K562 (cell line): ENCODE measurements around the gene CLCN4. TPM values are rescaled to one million over a fixed set of nuclear protein-coding genes. Genes with fewer than 3 reads are reported as not detected.

Experiments
- ARHGAP35 ChIP-seq: fragments of 450-650 bp; IDR thresholded peaks from 2 replicates; pipeline ENCODE4 v1.6.1; 2018; ENCODE audit not compliant: partially characterized antibody
- ATF1 ChIP-seq, 2 experiments: fragments of 450-650 bp in 1 of 2; IDR thresholded peaks; 2 replicates each; pipeline ENCODE4 v1.6.1; 2016; ENCODE audit warnings: missing compliant biosample characterization in 1 of 2, missing genetic modification characterization in 1 of 2
- HLTF ChIP-seq: fragments of 450-650 bp; IDR thresholded peaks from 2 replicates; pipeline ENCODE4 v1.6.1; 2016
- ILK ChIP-seq: fragments of 450-650 bp; IDR thresholded peaks from 2 replicates; pipeline ENCODE4 v1.6.1; 2016; ENCODE audit warnings: missing genetic modification characterization, low read depth, mild to moderate bottlenecking, missing compliant biosample characterization, moderate library complexity, borderline replicate concordance
- MXI1 ChIP-seq: IDR thresholded peaks from 2 replicates; pipeline ENCODE4 v1.6.1; 2011; ENCODE audit warnings: low read depth, mild to moderate bottlenecking, improper control_type of control experiment, low read length
- MYC ChIP-seq, 2 experiments: fragments of 250-450 bp in 1 of 2; sonication (Bioruptor Pico) in 1 of 2; IDR thresholded peaks; 2 replicates each; pipeline versions ENCODE4 v1.5.1 to v1.6.1; 2012 to 2021; ENCODE audit warnings: low read depth in 2 of 2, borderline replicate concordance in 1 of 2, improper control_type of control experiment in 1 of 2, low read length in 1 of 2, mild to moderate bottlenecking in 1 of 2, moderate library complexity in 1 of 2
- NFIX ChIP-seq: fragments of 250-450 bp; sonication (Bioruptor Pico); IDR thresholded peaks from 2 replicates; pipeline ENCODE4 v1.4.0; 2020; ENCODE audit warnings: low read depth, mild to moderate bottlenecking, moderate library complexity
- NFRKB ChIP-seq: fragments of 450-650 bp; IDR thresholded peaks from 2 replicates; pipeline ENCODE4 v1.6.1; 2016; ENCODE audit warnings: low read depth
- NFXL1 ChIP-seq: fragments of 450-650 bp; formaldehyde crosslinking; IDR thresholded peaks from 2 replicates; pipeline ENCODE4 v1.4.0; 2021; ENCODE audit warnings: mild to moderate bottlenecking
- PHB2 ChIP-seq: fragments of 450-650 bp; IDR thresholded peaks from 2 replicates; pipeline ENCODE4 v1.6.1; 2017; ENCODE audit warnings: low read depth
- PML ChIP-seq: IDR thresholded peaks from 2 replicates; pipeline ENCODE4 v1.6.1; 2012; ENCODE audit warnings: low read length, inconsistent platforms
- SOX6 ChIP-seq: fragments of 450-650 bp; IDR thresholded peaks from 2 replicates; pipeline ENCODE4 v1.6.1; 2014; ENCODE audit warnings: mild to moderate bottlenecking
- XRCC5 ChIP-seq: fragments of 200-400 bp; formaldehyde crosslinking; IDR thresholded peaks from 2 replicates; pipeline ENCODE4 v1.6.1; 2017; ENCODE audit warnings: low read depth, mild to moderate bottlenecking, low read length
- ZBED1 ChIP-seq: IDR thresholded peaks from 2 replicates; pipeline ENCODE4 v1.6.1; 2014
- ZKSCAN1 ChIP-seq: fragments of 150-350 bp; IDR thresholded peaks from 2 replicates; pipeline ENCODE4 v1.6.1; 2016; ENCODE audit warnings: low read depth, low read length
- ZNF830 ChIP-seq: fragments of 250-450 bp; sonication (Bioruptor Pico); IDR thresholded peaks from 2 replicates; pipeline ENCODE4 v1.5.0; 2021; ENCODE audit warnings: mild to moderate bottlenecking
- polyA plus RNA-seq, 8 experiments: library from polyadenylated mRNA; depleted of rRNA in 4 of 8; stranded (reverse) in 5 of 8; unstranded in 3 of 8; fragments of >200 nt; fragmentation: Nextera tagmentation in 2 of 8; fragmentation: Illumina TruSeq in 1 of 8; extraction: Ambion mirVana in 2 of 8; extraction: Trizol in 1 of 8; gene quantifications; 2 replicates each; pipeline versions ENCODE4 v1.2.1 to v1.2.3, GENCODE V29; 2011 to 2014; ENCODE audit warnings: inconsistent platforms in 1 of 8, missing spikeins in 1 of 8
- total RNA-seq, 7 experiments: library from RNA; depleted of rRNA in 6 of 7; stranded (reverse); fragments of >200 nt in 6 of 7; fragmentation: Illumina TruSeq in 2 of 7; extraction: Trizol in 2 of 7; gene quantifications; 2 replicates each; pipeline versions ENCODE4 v1.2.1 to v1.2.3, GENCODE V29; 2011 to 2021; ENCODE audit warnings: low replicate concordance in 1 of 7
- TF ChIP-seq, protein P1 (sequence below): fragments of 450-650 bp; formaldehyde crosslinking; IDR thresholded peaks from 2 replicates; pipeline ENCODE4 v1.4.0; 2020; ENCODE audit warnings: mild to moderate bottlenecking, mixed read lengths
- TF ChIP-seq, protein P2 (sequence below): fragments of 250-450 bp; sonication (Bioruptor Pico); IDR thresholded peaks from 2 replicates; pipeline ENCODE4 v1.9.0; 2021; ENCODE audit warnings: mild to moderate bottlenecking, inconsistent platforms

Gene CLCN4
- total and polyA plus RNA-seq, 9 of the 15 experiments (the other 6 are each of a cell fraction or from before 2014, with no cell fraction given): 0.03 to 0.24 (median 0.10) TPM; not detected in 1

DNA sequence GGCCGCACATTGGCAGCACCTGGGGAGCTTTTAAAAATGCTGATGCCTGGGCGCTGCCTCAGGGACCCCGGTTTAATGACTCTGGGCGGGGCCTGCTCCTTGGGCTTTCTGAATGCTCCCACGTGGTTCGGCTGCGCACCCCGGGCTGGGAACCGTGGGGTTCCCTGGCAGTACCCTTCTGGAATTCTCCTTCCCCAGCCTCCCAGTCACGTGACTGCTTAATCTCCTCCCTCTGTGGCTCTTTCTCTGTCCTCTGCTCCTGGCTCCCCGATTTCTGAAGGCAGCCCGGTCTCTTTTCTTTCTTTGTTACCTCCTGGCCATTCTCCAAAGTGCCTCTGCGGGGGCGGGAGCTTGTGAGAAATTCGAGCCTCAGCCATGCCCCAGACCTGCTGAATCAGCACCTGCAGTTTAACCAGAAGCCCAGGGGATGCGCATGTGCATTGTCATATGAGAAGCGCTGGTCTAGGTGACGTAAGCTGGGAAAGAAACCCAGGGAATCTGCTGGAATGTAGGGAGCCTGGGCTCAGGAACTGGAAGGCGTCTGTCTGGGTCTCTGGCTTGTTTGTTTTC, 16.6 kb downstream of the CLCN4 start (continued):
- TF ChIP-seq, protein P1, sequence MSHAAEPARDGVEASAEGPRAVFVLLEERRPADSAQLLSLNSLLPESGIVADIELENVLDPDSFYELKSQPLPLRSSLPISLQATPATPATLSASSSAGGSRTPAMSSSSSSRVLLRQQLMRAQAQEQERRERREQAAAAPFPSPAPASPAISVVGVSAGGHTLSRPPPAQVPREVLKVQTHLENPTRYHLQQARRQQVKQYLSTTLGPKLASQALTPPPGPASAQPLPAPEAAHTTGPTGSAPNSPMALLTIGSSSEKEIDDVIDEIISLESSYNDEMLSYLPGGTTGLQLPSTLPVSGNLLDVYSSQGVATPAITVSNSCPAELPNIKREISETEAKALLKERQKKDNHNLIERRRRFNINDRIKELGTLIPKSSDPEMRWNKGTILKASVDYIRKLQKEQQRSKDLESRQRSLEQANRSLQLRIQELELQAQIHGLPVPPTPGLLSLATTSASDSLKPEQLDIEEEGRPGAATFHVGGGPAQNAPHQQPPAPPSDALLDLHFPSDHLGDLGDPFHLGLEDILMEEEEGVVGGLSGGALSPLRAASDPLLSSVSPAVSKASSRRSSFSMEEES: peak; percentile 93
- TF ChIP-seq SOX6 (no peak), ILK (tag) (no peak), ZBED1 (no peak), ATF1 (CRISPR knock-in tag; IDR thresholded peaks at IDR 0.05) (no peak), ATF1 (tag; IDR thresholded peaks at IDR 0.05) (peak; percentile 26; the same call in 1 of the 2 replicates), MXI1 (no peak), NFXL1 (no peak), XRCC5 (no peak), ZKSCAN1 (no peak), PHB2 (no peak), PML (no peak), NFRKB (no peak), MYC (IDR thresholded peaks at IDR 0.05; ENCODE audit: low read depth, low read length) (0 out of 2 replicates have a peak, but pooled peaks have one; percentile 33), MYC (CRISPR knock-in tag; IDR thresholded peaks at IDR 0.05; ENCODE audit: borderline replicate concordance, low read depth) (no peak), NFIX (no peak), ZNF830 (CRISPR knock-in tag) (no peak), HLTF (no peak), ARHGAP35 (no peak)
- TF ChIP-seq, protein P2, sequence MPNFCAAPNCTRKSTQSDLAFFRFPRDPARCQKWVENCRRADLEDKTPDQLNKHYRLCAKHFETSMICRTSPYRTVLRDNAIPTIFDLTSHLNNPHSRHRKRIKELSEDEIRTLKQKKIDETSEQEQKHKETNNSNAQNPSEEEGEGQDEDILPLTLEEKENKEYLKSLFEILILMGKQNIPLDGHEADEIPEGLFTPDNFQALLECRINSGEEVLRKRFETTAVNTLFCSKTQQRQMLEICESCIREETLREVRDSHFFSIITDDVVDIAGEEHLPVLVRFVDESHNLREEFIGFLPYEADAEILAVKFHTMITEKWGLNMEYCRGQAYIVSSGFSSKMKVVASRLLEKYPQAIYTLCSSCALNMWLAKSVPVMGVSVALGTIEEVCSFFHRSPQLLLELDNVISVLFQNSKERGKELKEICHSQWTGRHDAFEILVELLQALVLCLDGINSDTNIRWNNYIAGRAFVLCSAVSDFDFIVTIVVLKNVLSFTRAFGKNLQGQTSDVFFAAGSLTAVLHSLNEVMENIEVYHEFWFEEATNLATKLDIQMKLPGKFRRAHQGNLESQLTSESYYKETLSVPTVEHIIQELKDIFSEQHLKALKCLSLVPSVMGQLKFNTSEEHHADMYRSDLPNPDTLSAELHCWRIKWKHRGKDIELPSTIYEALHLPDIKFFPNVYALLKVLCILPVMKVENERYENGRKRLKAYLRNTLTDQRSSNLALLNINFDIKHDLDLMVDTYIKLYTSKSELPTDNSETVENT (CRISPR knock-in tag): no peak
